ENCODE data around the gene NAALADL2.

Gene NAALADL2

GRCh38 chr3:175005881-175006280, 146.7 kb downstream of the NAALADL2 start:
- DNase-seq (ENCODE audit: extremely low read depth, low read depth): peak; percentile 73

GRCh38 chr3:175007306-175007705, 148.2 kb downstream of the NAALADL2 start:
- DNase-seq (ENCODE audit: extremely low read depth, low read depth): no peak

More at GRCh38 chr3:175005881-175006280, 146.7 kb downstream of the NAALADL2 start:
- no peak for TF ChIP-seq CTCF (IDR thresholded peaks at IDR 0.05; ENCODE audit: low read depth, low read length)

GRCh38 chr3:175009295-175009694, 150.2 kb downstream of the NAALADL2 start:
- no peak for TF ChIP-seq CTCF (IDR thresholded peaks at IDR 0.05; ENCODE audit: low read depth, low read length)
- DNase-seq (ENCODE audit: extremely low read depth, low read depth): no peak

More at GRCh38 chr3:175007306-175007705, 148.2 kb downstream of the NAALADL2 start:
- TF ChIP-seq CTCF (IDR thresholded peaks at IDR 0.05; ENCODE audit: low read depth, low read length): no peak

- no peak for TF ChIP-seq CTCF (IDR thresholded peaks at IDR 0.05; ENCODE audit: low read depth, low read length)
- DNase-seq (ENCODE audit: extremely low read depth, low read depth): no peak
Measured at GRCh38 chr3:175015056-175015635, 156.0 kb downstream of the NAALADL2 start.

- no peak for DNase-seq (ENCODE audit: extremely low read depth, low read depth)
- TF ChIP-seq CTCF (IDR thresholded peaks at IDR 0.05; ENCODE audit: low read depth, low read length): no peak
Measured at GRCh38 chr3:175018946-175019727, 160.0 kb downstream of the NAALADL2 start.

- no peak for TF ChIP-seq CTCF (IDR thresholded peaks at IDR 0.05; ENCODE audit: low read depth, low read length)
- DNase-seq (ENCODE audit: extremely low read depth, low read depth): no peak
Measured at GRCh38 chr3:175020101-175020500, 161.0 kb downstream of the NAALADL2 start.

GRCh38 chr3:175029828-175030227, 170.7 kb downstream of the NAALADL2 start:
- no peak for DNase-seq (ENCODE audit: extremely low read depth, low read depth)
- no peak for TF ChIP-seq CTCF (IDR thresholded peaks at IDR 0.05; ENCODE audit: low read depth, low read length)
